Neural cell (in vitro differentiated cells): ENCODE results near the gene TNFSF11. TPM values are rescaled to one million over a fixed set of nuclear protein-coding genes. Genes with fewer than 3 reads are reported as not detected.

Source experiments
- H2AFZ ChIP-seq: fragments of 200-600, 300-800 bp; sonication (generic), shearing (Covaris generic); 2 replicates; pipeline ENCODE4 v1.6.0; 2014; ENCODE audit warnings: low read depth, mild to moderate bottlenecking, antibody characterized with exemption, low read length, moderate library complexity
- H3F3A ChIP-seq: fragments of 200-600 bp; shearing (Covaris generic); 2 replicates; pipeline ENCODE4 v1.6.1; 2016; ENCODE audit warnings: mild to moderate bottlenecking, moderate library complexity, mixed read lengths, antibody characterized with exemption, low read length; ENCODE audit not compliant: insufficient read depth, poor library complexity, severe bottlenecking
- H3K27ac ChIP-seq: fragments of 200-600, 300-800 bp; sonication (generic), shearing (Covaris generic); 2 replicates; pipeline ENCODE4 v1.5.1; 2014; ENCODE audit warnings: mild to moderate bottlenecking, low read length, moderate library complexity
- H3K27me3 ChIP-seq: fragments of 300-800, 200-600 bp; sonication (generic), shearing (Covaris generic); 2 replicates; pipeline ENCODE4 v1.6.0; 2014; ENCODE audit warnings: mild to moderate bottlenecking, low read depth, low read length, moderate library complexity; ENCODE audit not compliant: insufficient read depth
- H3K36me3 ChIP-seq: fragments of 300-800, 200-600 bp; sonication (generic), shearing (Covaris generic); 2 replicates; pipeline ENCODE4 v1.5.1; 2014; ENCODE audit warnings: mild to moderate bottlenecking, antibody characterized with exemption, low read length, moderate library complexity; ENCODE audit not compliant: insufficient read depth
- H3K4me2 ChIP-seq: fragments of 300-800, 200-600 bp; sonication (generic), shearing (Covaris generic); 2 replicates; pipeline ENCODE4 v1.6.0; 2014; ENCODE audit warnings: mild to moderate bottlenecking, low read length
- H3K4me3 ChIP-seq: fragments of 300-800, 200-600 bp; sonication (generic), shearing (Covaris generic); 2 replicates; pipeline ENCODE4 v1.5.1; 2014; ENCODE audit warnings: mild to moderate bottlenecking, low read length, moderate library complexity
- H3K79me2 ChIP-seq: fragments of 200-600 bp; shearing (Covaris generic); replicated peaks from 2 replicates; pipeline ENCODE4 v1.6.0; 2014; ENCODE audit warnings: mild to moderate bottlenecking, low read length, moderate library complexity; ENCODE audit not compliant: insufficient read depth
- H3K9ac ChIP-seq: fragments of 300-800, 200-600 bp; sonication (generic), shearing (Covaris generic); 2 replicates; pipeline ENCODE4 v1.6.1; 2016; ENCODE audit warnings: mild to moderate bottlenecking, low read length, mixed read lengths
- H3K9me2 ChIP-seq: fragments of 200-600 bp; shearing (Covaris generic); 2 replicates; pipeline ENCODE4 v1.6.1; 2016; ENCODE audit warnings: mild to moderate bottlenecking, low read length, mixed read lengths; ENCODE audit not compliant: insufficient read depth
- H3K9me3 ChIP-seq: fragments of 200-600, 300-800 bp; sonication (generic), shearing (Covaris generic); 2 replicates; pipeline ENCODE4 v1.6.1; 2016; ENCODE audit warnings: mild to moderate bottlenecking, mixed run types, low read length, moderate library complexity, mixed read lengths
- H4K20me1 ChIP-seq: fragments of 200-600 bp; shearing (Covaris generic); 2 replicates; pipeline ENCODE4 v1.6.1; 2016; ENCODE audit warnings: mild to moderate bottlenecking, mixed run types; ENCODE audit not compliant: insufficient read depth
- EP300 ChIP-seq: fragments of 450-650 bp; conservative IDR thresholded peaks from 2 replicates; pipeline ENCODE4 v1.6.1; 2014; ENCODE audit warnings: antibody characterized with exemption, mild to moderate bottlenecking, moderate library complexity; ENCODE audit not compliant: poor library complexity, severe bottlenecking
- EZH2 ChIP-seq: fragments of 200-600, 300-800 bp; shearing (Covaris generic), sonication (generic); IDR thresholded peaks from 2 replicates; pipeline ENCODE4 v1.6.1; 2014; ENCODE audit warnings: antibody characterized with exemption, low read length, borderline replicate concordance, mild to moderate bottlenecking; ENCODE audit not compliant: insufficient read depth, poor library complexity, severe bottlenecking
- MXI1 ChIP-seq: fragments of 450-650 bp; conservative IDR thresholded peaks from 2 replicates; pipeline ENCODE4 v1.6.1; 2014; ENCODE audit warnings: antibody characterized with exemption, mild to moderate bottlenecking; ENCODE audit not compliant: poor library complexity, severe bottlenecking
- POLR2AphosphoS5 ChIP-seq: IDR thresholded peaks from 2 replicates; pipeline ENCODE4 v1.6.1; 2012
- RAD21 ChIP-seq: fragments of 450-650 bp; conservative IDR thresholded peaks from 2 replicates; pipeline ENCODE4 v1.6.1; 2014; ENCODE audit warnings: antibody characterized with exemption, mild to moderate bottlenecking, moderate library complexity
- SMC3 ChIP-seq: fragments of 450-650 bp; conservative IDR thresholded peaks from 2 replicates; pipeline ENCODE4 v1.6.1; 2014; ENCODE audit warnings: antibody characterized with exemption, mild to moderate bottlenecking, moderate library complexity; ENCODE audit not compliant: poor library complexity
- TAF1 ChIP-seq: IDR thresholded peaks from 2 replicates; pipeline ENCODE4 v1.6.1; 2012; ENCODE audit warnings: low read depth
- polyA plus RNA-seq: library from polyadenylated mRNA; depleted of rRNA; stranded (reverse); fragments of >200 nt; gene quantifications from 2 replicates; pipeline ENCODE4 v1.2.3, GENCODE V29; 2014
- TF ChIP-seq, protein P1 (sequence below): IDR thresholded peaks from 2 replicates; pipeline ENCODE4 v1.6.1; 2012; ENCODE audit warnings: borderline replicate concordance
- TF ChIP-seq, protein P2 (sequence below): fragments of 450-650 bp; IDR thresholded peaks from 2 replicates; pipeline ENCODE4 v1.5.1; 2014; ENCODE audit warnings: antibody characterized with exemption, mild to moderate bottlenecking, moderate library complexity; ENCODE audit not compliant: poor library complexity, severe bottlenecking

Gene TNFSF11
- polyA plus RNA-seq, 1 donor from 2014 or later, result not detected

DNA sequence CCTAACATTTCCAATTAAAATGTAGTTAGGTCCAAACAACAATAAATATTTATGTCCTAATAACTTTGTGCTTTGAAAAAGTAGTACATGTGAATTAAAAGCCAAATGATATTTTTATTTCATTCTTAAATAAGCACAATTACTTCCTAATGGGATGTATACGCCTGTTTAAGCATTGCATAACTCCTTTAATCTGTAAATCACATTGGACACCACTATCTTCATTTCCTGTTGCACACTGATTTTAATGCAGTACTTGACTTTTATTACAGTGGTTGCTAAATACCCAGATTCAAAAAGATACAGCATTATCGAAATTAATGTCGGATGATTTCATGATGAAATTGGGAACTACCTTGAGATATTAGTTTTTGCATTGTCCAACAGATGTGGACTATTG, 70.9 kb downstream of the TNFSF11 start:
- Histone ChIP-seq H3K9me3 (no peaks in the 10 kb centered on the region), H3K9me2 (no peaks in the 10 kb centered on the region), H3K36me3 (no peaks in the 10 kb centered on the region), H3K4me2 (no peak overlapping the region), H3K27ac (no peak overlapping the region), H3K27me3 (no peaks in the 10 kb centered on the region), H2AFZ (no peak overlapping the region), H4K20me1 (no peaks in the 10 kb centered on the region), H3K79me2 (no peaks in the 10 kb centered on the region), H3K9ac (no peak overlapping the region), H3K4me3 (no peak overlapping the region), H3F3A (no peaks in the 10 kb centered on the region)
- TF ChIP-seq RAD21 (no peak), EP300 (no peak), SMC3 (no peak), MXI1 (no peak), TAF1 (no peak), EZH2 (no peak)
- TF ChIP-seq, protein P1, sequence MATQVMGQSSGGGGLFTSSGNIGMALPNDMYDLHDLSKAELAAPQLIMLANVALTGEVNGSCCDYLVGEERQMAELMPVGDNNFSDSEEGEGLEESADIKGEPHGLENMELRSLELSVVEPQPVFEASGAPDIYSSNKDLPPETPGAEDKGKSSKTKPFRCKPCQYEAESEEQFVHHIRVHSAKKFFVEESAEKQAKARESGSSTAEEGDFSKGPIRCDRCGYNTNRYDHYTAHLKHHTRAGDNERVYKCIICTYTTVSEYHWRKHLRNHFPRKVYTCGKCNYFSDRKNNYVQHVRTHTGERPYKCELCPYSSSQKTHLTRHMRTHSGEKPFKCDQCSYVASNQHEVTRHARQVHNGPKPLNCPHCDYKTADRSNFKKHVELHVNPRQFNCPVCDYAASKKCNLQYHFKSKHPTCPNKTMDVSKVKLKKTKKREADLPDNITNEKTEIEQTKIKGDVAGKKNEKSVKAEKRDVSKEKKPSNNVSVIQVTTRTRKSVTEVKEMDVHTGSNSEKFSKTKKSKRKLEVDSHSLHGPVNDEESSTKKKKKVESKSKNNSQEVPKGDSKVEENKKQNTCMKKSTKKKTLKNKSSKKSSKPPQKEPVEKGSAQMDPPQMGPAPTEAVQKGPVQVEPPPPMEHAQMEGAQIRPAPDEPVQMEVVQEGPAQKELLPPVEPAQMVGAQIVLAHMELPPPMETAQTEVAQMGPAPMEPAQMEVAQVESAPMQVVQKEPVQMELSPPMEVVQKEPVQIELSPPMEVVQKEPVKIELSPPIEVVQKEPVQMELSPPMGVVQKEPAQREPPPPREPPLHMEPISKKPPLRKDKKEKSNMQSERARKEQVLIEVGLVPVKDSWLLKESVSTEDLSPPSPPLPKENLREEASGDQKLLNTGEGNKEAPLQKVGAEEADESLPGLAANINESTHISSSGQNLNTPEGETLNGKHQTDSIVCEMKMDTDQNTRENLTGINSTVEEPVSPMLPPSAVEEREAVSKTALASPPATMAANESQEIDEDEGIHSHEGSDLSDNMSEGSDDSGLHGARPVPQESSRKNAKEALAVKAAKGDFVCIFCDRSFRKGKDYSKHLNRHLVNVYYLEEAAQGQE, result no peak
- TF ChIP-seq, protein P2, sequence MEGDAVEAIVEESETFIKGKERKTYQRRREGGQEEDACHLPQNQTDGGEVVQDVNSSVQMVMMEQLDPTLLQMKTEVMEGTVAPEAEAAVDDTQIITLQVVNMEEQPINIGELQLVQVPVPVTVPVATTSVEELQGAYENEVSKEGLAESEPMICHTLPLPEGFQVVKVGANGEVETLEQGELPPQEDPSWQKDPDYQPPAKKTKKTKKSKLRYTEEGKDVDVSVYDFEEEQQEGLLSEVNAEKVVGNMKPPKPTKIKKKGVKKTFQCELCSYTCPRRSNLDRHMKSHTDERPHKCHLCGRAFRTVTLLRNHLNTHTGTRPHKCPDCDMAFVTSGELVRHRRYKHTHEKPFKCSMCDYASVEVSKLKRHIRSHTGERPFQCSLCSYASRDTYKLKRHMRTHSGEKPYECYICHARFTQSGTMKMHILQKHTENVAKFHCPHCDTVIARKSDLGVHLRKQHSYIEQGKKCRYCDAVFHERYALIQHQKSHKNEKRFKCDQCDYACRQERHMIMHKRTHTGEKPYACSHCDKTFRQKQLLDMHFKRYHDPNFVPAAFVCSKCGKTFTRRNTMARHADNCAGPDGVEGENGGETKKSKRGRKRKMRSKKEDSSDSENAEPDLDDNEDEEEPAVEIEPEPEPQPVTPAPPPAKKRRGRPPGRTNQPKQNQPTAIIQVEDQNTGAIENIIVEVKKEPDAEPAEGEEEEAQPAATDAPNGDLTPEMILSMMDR, result no peak

DNA sequence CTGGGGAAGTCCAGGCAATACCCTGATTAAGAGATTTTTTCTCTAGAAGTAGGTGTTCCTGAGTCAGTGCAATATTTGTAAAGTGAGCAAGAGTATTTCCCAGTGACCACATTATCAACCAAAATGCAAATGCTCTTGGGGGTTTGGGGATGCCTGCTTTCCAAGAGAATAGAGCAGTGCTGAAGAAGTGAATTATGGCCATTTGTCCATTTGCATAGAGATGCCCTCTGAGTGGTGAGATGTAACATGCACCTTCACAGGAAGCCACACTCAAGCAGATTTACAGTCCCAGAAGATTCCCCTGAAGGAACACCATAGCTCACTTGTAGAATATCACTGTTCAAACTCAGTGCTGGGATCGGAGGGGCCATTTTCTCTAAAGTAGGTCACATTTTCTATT, 71.8 kb downstream of the TNFSF11 start:
- TF ChIP-seq MXI1 (no peak), EZH2 (no peak), SMC3 (no peak), TAF1 (no peak), RAD21 (no peak), POLR2AphosphoS5 (no peak), EP300 (no peak)
- TF ChIP-seq, protein P2, result no peak
- TF ChIP-seq, protein P1, result no peak
- H3F3A ChIP-seq, result no peaks in the 10 kb centered on the region
- no peaks in the 10 kb centered on the region for H3K79me2 ChIP-seq
- no peaks in the 10 kb centered on the region for H3K27me3 ChIP-seq
- no peak overlapping the region for H3K4me2 ChIP-seq
- H3K36me3 ChIP-seq, result no peaks in the 10 kb centered on the region
- no peak overlapping the region for H2AFZ ChIP-seq
- H3K9me2 ChIP-seq, result no peaks in the 10 kb centered on the region
- H3K9ac ChIP-seq, result no peak overlapping the region
- H3K27ac ChIP-seq, result no peak overlapping the region
- H4K20me1 ChIP-seq, result no peaks in the 10 kb centered on the region
- H3K9me3 ChIP-seq, result no peaks in the 10 kb centered on the region
- H3K4me3 ChIP-seq, result no peak overlapping the region
